K562 (cell line): ENCODE measurements around the gene QRICH1. TPM values are rescaled to one million over a fixed set of nuclear protein-coding genes. Genes with fewer than 3 reads are reported as not detected.

Source experiments
- FOXP1 ChIP-seq: sonication (generic); formaldehyde crosslinking; IDR thresholded peaks from 2 replicates; pipeline ENCODE4 v1.8.0; 2022; ENCODE audit warnings: mild to moderate bottlenecking, missing genetic modification reagents
- HDAC3 ChIP-seq: fragments of 450-650 bp; IDR thresholded peaks from 2 replicates; pipeline ENCODE4 v1.6.1; 2018; ENCODE audit warnings: borderline replicate concordance, mild to moderate bottlenecking, moderate library complexity; ENCODE audit not compliant: partially characterized antibody
- NBN ChIP-seq: fragments of 450-650 bp; IDR thresholded peaks from 2 replicates; pipeline ENCODE4 v1.6.1; 2016; ENCODE audit warnings: low read depth, mild to moderate bottlenecking
- NFXL1 ChIP-seq: fragments of 450-650 bp; formaldehyde crosslinking; IDR thresholded peaks from 2 replicates; pipeline ENCODE4 v1.4.0; 2021; ENCODE audit warnings: mild to moderate bottlenecking
- NR2C1 ChIP-seq, 2 experiments: fragments of 450-650 bp; IDR thresholded peaks; 2 replicates each; pipeline ENCODE4 v1.6.1; 2017; ENCODE audit warnings: mild to moderate bottlenecking in 2 of 2, antibody characterized with exemption in 1 of 2, inconsistent platforms in 1 of 2, missing compliant biosample characterization in 1 of 2, missing genetic modification characterization in 1 of 2
- RFX1 ChIP-seq: fragments of 450-650 bp; IDR thresholded peaks from 2 replicates; pipeline ENCODE4 v1.6.1; 2016; ENCODE audit warnings: mild to moderate bottlenecking, moderate library complexity
- SMAD3 ChIP-seq: fragments of 450-650 bp; formaldehyde crosslinking; conservative IDR thresholded peaks from 2 replicates; pipeline ENCODE4 v1.4.0; 2020; ENCODE audit warnings: mild to moderate bottlenecking
- SMARCC2 ChIP-seq: fragments of 450-650 bp; IDR thresholded peaks from 2 replicates; pipeline ENCODE4 v1.6.1; 2017; ENCODE audit warnings: antibody characterized with exemption, moderate library complexity, mild to moderate bottlenecking, low read depth
- SREBF2 ChIP-seq: sonication (generic); formaldehyde crosslinking; IDR thresholded peaks from 2 replicates; pipeline ENCODE4 v1.4.0; 2020; ENCODE audit warnings: mild to moderate bottlenecking, missing genetic modification reagents
- SRF ChIP-seq, 2 experiments: fragments of 250-450, 450-650 bp in 1 of 2; sonication (Bioruptor Pico) in 1 of 2; sonication (generic) in 1 of 2; formaldehyde crosslinking; IDR thresholded peaks; 2 replicates each; pipeline versions ENCODE4 v1.5.0 to v1.5.1; 2020 to 2022; ENCODE audit warnings: mild to moderate bottlenecking in 1 of 2, missing genetic modification reagents in 1 of 2
- TEAD2 ChIP-seq: fragments of 450-650 bp; IDR thresholded peaks from 2 replicates; pipeline ENCODE4 v1.6.1; 2016; ENCODE audit warnings: missing genetic modification characterization, control low read depth, missing compliant biosample characterization
- ZNF507 ChIP-seq: conservative IDR thresholded peaks from 2 replicates; pipeline ENCODE4 v1.6.1; 2017; ENCODE audit warnings: missing genetic modification characterization, missing compliant biosample characterization
- ZNF584 ChIP-seq: fragments of 200-800 bp; sonication (Bioruptor generic); IDR thresholded peaks from 2 replicates; pipeline ENCODE4 v1.6.1; 2016; ENCODE audit warnings: low read depth, mild to moderate bottlenecking, missing genetic modification characterization, missing compliant biosample characterization
- polyA plus RNA-seq, 8 experiments: library from polyadenylated mRNA; depleted of rRNA in 4 of 8; stranded (reverse) in 5 of 8; unstranded in 3 of 8; fragments of >200 nt; fragmentation: Nextera tagmentation in 2 of 8; fragmentation: Illumina TruSeq in 1 of 8; extraction: Ambion mirVana in 2 of 8; extraction: Trizol in 1 of 8; gene quantifications; 2 replicates each; pipeline versions ENCODE4 v1.2.1 to v1.2.3, GENCODE V29; 2011 to 2014; ENCODE audit warnings: inconsistent platforms in 1 of 8, missing spikeins in 1 of 8
- total RNA-seq, 7 experiments: library from RNA; depleted of rRNA in 6 of 7; stranded (reverse); fragments of >200 nt in 6 of 7; fragmentation: Illumina TruSeq in 2 of 7; extraction: Trizol in 2 of 7; gene quantifications; 2 replicates each; pipeline versions ENCODE4 v1.2.1 to v1.2.3, GENCODE V29; 2011 to 2021; ENCODE audit warnings: low replicate concordance in 1 of 7
- TF ChIP-seq, protein P1 (sequence below): sonication (generic); formaldehyde crosslinking; IDR thresholded peaks from 2 replicates; pipeline ENCODE4 v1.8.1; 2023; ENCODE audit warnings: mild to moderate bottlenecking, missing genetic modification reagents
- TF ChIP-seq, protein P2 (sequence below): fragments of 450-650 bp; IDR thresholded peaks from 2 replicates; pipeline ENCODE4 v1.6.1; 2017; ENCODE audit warnings: antibody characterized with exemption
- TF ChIP-seq, protein P3 (sequence below): fragments of 150-350 bp; IDR thresholded peaks from 2 replicates; pipeline ENCODE4 v1.6.1; 2014; ENCODE audit warnings: low read depth, mild to moderate bottlenecking, low read length, borderline replicate concordance
- TF ChIP-seq, protein P4 (sequence below): fragments of 250-450 bp; sonication (Bioruptor Pico); IDR thresholded peaks from 2 replicates; pipeline ENCODE4 v1.4.0; 2020; ENCODE audit warnings: borderline replicate concordance

QRICH1 gene
- total and polyA plus RNA-seq, 9 of the 15 experiments (the other 6 are each of a cell fraction or from before 2014, with no cell fraction given): 20.1 to 99.2 (median 56.7) TPM

DNA sequence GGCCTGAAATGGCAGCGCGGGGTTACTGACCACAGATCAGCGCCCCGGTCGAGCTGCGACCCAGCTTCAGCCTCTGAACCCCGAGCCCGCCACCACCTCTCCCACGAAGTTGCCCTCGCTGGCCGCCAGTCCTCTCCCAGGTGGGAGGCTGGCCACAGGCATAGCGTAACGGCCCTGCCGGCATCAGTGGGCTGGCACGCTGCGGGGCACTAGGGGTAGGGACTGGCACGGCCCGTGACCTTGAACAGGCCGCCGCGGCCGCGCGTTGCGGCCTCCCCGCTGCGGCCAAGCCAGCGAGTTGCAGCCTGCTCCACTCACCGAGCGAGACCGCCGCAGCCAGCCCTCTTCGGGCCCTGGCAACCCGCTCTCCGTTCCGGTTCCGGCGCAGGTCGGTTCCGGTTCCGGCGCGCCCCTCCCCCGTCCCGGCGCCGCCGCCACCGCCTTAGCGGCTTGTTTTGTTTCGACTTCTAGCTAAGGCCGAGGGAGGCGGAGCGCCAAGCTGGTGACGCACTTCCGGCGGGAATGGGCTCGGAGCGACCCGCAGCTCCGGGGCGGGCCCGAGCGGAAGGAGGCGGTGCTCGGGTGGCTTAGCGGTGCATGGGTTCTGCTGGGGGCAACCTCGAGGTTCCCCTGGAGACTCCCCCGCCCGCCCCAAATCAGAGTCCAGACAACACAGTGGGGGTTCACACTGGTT, 26.7 kb upstream of the QRICH1 start, which contains the start of gene USP19 (continued):
- TF ChIP-seq, protein P1, sequence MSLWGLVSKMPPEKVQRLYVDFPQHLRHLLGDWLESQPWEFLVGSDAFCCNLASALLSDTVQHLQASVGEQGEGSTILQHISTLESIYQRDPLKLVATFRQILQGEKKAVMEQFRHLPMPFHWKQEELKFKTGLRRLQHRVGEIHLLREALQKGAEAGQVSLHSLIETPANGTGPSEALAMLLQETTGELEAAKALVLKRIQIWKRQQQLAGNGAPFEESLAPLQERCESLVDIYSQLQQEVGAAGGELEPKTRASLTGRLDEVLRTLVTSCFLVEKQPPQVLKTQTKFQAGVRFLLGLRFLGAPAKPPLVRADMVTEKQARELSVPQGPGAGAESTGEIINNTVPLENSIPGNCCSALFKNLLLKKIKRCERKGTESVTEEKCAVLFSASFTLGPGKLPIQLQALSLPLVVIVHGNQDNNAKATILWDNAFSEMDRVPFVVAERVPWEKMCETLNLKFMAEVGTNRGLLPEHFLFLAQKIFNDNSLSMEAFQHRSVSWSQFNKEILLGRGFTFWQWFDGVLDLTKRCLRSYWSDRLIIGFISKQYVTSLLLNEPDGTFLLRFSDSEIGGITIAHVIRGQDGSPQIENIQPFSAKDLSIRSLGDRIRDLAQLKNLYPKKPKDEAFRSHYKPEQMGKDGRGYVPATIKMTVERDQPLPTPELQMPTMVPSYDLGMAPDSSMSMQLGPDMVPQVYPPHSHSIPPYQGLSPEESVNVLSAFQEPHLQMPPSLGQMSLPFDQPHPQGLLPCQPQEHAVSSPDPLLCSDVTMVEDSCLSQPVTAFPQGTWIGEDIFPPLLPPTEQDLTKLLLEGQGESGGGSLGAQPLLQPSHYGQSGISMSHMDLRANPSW (CRISPR knock-in tag): no peak
- TF ChIP-seq ZNF507 (tag) (no peak), SMARCC2 (no peak), TEAD2 (tag) (no peak), SMAD3 (CRISPR knock-in tag) (no peak), FOXP1 (peak; percentile 65; the same call in 1 of the 2 replicates), NR2C1 (IDR thresholded peaks at IDR 0.05) (no peak), NR2C1 (tag; IDR thresholded peaks at IDR 0.05) (peak; percentile 62; the same call in 1 of the 2 replicates), ZNF584 (CRISPR knock-in tag) (no peak), SRF (CRISPR knock-in tag; IDR thresholded peaks at IDR 0.05) (no peak), NBN (no peak), SREBF2 (no peak), RFX1 (no peak; the same call in 1 of the 2 replicates), NFXL1 (CRISPR knock-in tag) (no peak), HDAC3 (no peak)
- TF ChIP-seq, protein P2, sequence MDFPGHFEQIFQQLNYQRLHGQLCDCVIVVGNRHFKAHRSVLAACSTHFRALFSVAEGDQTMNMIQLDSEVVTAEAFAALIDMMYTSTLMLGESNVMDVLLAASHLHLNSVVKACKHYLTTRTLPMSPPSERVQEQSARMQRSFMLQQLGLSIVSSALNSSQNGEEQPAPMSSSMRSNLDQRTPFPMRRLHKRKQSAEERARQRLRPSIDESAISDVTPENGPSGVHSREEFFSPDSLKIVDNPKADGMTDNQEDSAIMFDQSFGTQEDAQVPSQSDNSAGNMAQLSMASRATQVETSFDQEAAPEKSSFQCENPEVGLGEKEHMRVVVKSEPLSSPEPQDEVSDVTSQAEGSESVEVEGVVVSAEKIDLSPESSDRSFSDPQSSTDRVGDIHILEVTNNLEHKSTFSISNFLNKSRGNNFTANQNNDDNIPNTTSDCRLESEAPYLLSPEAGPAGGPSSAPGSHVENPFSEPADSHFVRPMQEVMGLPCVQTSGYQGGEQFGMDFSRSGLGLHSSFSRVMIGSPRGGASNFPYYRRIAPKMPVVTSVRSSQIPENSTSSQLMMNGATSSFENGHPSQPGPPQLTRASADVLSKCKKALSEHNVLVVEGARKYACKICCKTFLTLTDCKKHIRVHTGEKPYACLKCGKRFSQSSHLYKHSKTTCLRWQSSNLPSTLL: no peak
- TF ChIP-seq, protein P3, sequence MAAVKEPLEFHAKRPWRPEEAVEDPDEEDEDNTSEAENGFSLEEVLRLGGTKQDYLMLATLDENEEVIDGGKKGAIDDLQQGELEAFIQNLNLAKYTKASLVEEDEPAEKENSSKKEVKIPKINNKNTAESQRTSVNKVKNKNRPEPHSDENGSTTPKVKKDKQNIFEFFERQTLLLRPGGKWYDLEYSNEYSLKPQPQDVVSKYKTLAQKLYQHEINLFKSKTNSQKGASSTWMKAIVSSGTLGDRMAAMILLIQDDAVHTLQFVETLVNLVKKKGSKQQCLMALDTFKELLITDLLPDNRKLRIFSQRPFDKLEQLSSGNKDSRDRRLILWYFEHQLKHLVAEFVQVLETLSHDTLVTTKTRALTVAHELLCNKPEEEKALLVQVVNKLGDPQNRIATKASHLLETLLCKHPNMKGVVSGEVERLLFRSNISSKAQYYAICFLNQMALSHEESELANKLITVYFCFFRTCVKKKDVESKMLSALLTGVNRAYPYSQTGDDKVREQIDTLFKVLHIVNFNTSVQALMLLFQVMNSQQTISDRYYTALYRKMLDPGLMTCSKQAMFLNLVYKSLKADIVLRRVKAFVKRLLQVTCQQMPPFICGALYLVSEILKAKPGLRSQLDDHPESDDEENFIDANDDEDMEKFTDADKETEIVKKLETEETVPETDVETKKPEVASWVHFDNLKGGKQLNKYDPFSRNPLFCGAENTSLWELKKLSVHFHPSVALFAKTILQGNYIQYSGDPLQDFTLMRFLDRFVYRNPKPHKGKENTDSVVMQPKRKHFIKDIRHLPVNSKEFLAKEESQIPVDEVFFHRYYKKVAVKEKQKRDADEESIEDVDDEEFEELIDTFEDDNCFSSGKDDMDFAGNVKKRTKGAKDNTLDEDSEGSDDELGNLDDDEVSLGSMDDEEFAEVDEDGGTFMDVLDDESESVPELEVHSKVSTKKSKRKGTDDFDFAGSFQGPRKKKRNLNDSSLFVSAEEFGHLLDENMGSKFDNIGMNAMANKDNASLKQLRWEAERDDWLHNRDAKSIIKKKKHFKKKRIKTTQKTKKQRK: no peak
- TF ChIP-seq, protein P4, sequence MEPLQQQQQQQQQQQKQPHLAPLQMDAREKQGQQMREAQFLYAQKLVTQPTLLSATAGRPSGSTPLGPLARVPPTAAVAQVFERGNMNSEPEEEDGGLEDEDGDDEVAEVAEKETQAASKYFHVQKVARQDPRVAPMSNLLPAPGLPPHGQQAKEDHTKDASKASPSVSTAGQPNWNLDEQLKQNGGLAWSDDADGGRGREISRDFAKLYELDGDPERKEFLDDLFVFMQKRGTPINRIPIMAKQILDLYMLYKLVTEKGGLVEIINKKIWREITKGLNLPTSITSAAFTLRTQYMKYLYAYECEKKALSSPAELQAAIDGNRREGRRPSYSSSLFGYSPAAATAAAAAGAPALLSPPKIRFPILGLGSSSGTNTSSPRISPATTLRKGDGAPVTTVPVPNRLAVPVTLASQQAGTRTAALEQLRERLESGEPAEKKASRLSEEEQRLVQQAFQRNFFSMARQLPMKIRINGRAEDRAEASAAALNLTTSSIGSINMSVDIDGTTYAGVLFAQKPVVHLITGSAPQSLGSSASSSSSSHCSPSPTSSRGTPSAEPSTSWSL (CRISPR knock-in tag): no peak
